SK-N-SH treated with all-trans-retinoic acid at 6 μM for 48 hours (cell line): ENCODE results near the gene TMPO.

ENCODE experiments used
- ATAC-seq: fragments of 200-7000 bp; cut with Tn5 transposase; 3 replicates; pipeline ENCODE4 v1.9.1; 2020; ENCODE audit warnings: mild to moderate bottlenecking, moderate library complexity
- ARNTL ChIP-seq: fragments of 450-650 bp; formaldehyde crosslinking; IDR thresholded peaks from 2 replicates; pipeline ENCODE4 v1.5.0; 2020; ENCODE audit warnings: low read depth, mild to moderate bottlenecking, moderate library complexity, borderline replicate concordance
- BACH2 ChIP-seq: fragments of 250-450 bp; sonication (Bioruptor Pico); IDR thresholded peaks from 2 replicates; pipeline ENCODE4 v1.9.0; 2021; ENCODE audit warnings: mild to moderate bottlenecking, borderline replicate concordance
- CSDC2 ChIP-seq: fragments of 250-450 bp; sonication (Bioruptor Pico); IDR thresholded peaks from 2 replicates; pipeline ENCODE4 v1.5.0; 2020; ENCODE audit warnings: mild to moderate bottlenecking, moderate library complexity
- ESRRG ChIP-seq: fragments of 250-450 bp; sonication (Bioruptor Pico); IDR thresholded peaks from 2 replicates; pipeline ENCODE4 v1.6.1; 2021; ENCODE audit warnings: mild to moderate bottlenecking
- GLIS3 ChIP-seq: fragments of 250-450 bp; sonication (Bioruptor Pico); IDR thresholded peaks from 2 replicates; pipeline ENCODE4 v1.5.0; 2020; ENCODE audit warnings: mild to moderate bottlenecking, moderate library complexity
- ISL1 ChIP-seq: fragments of 250-450 bp; sonication (Bioruptor Pico); IDR thresholded peaks from 2 replicates; pipeline ENCODE4 v2.1.2; 2022; ENCODE audit warnings: mild to moderate bottlenecking, moderate library complexity
- PATZ1 ChIP-seq: fragments of 250-450 bp; sonication (Bioruptor Pico); IDR thresholded peaks from 2 replicates; pipeline ENCODE4 v1.8.0; 2020; ENCODE audit warnings: mild to moderate bottlenecking, moderate library complexity, borderline replicate concordance
- PPARA ChIP-seq: fragments of 250-450 bp; sonication (Bioruptor Pico); IDR thresholded peaks from 2 replicates; pipeline ENCODE4 v1.5.0; 2020; ENCODE audit warnings: mild to moderate bottlenecking, borderline replicate concordance
- RARB ChIP-seq: fragments of 250-450 bp; sonication (Bioruptor Pico); IDR thresholded peaks from 2 replicates; pipeline ENCODE4 v1.8.0; 2021; ENCODE audit warnings: mild to moderate bottlenecking, moderate library complexity
- SNAI2 ChIP-seq: fragments of 250-450 bp; sonication (Bioruptor Pico); IDR thresholded peaks from 2 replicates; pipeline ENCODE4 v1.5.0; 2020; ENCODE audit warnings: mild to moderate bottlenecking, moderate library complexity
- TOX ChIP-seq: fragments of 250-450 bp; sonication (Bioruptor Pico); IDR thresholded peaks from 2 replicates; pipeline ENCODE4 v1.8.0; 2021; ENCODE audit warnings: mild to moderate bottlenecking, moderate library complexity, borderline replicate concordance
- TSHZ2 ChIP-seq: fragments of 250-450 bp; sonication (Bioruptor Pico); IDR thresholded peaks from 2 replicates; pipeline ENCODE4 v1.5.0; 2020; ENCODE audit warnings: mild to moderate bottlenecking, moderate library complexity
- ZC3H10 ChIP-seq: fragments of 250-450 bp; sonication (Bioruptor Pico); IDR thresholded peaks from 2 replicates; pipeline ENCODE4 v1.5.1; 2021; ENCODE audit warnings: mild to moderate bottlenecking, moderate library complexity
- ZFP3 ChIP-seq: fragments of 250-450 bp; sonication (Bioruptor Pico); IDR thresholded peaks from 2 replicates; pipeline ENCODE4 v1.5.0; 2020; ENCODE audit warnings: mild to moderate bottlenecking, moderate library complexity
- ZFP30 ChIP-seq: fragments of 450-650 bp; formaldehyde crosslinking; IDR thresholded peaks from 2 replicates; pipeline ENCODE4 v1.5.0; 2022; ENCODE audit warnings: mild to moderate bottlenecking, moderate library complexity
- ZNF70 ChIP-seq: fragments of 450-650 bp; formaldehyde crosslinking; IDR thresholded peaks from 2 replicates; pipeline ENCODE4 v1.5.0; 2020; ENCODE audit warnings: mild to moderate bottlenecking, moderate library complexity
- ZNF8 ChIP-seq: fragments of 450-650 bp; formaldehyde crosslinking; IDR thresholded peaks from 2 replicates; pipeline ENCODE4 v1.5.0; 2020; ENCODE audit warnings: mild to moderate bottlenecking, moderate library complexity
- TF ChIP-seq, protein P1 (sequence below): fragments of 250-450 bp; sonication (Bioruptor Pico); IDR thresholded peaks from 2 replicates; pipeline ENCODE4 v1.8.0; 2021; ENCODE audit warnings: low read depth, mild to moderate bottlenecking, moderate library complexity, borderline replicate concordance
- TF ChIP-seq, protein P2 (sequence below): fragments of 250-450 bp; sonication (Bioruptor Pico); IDR thresholded peaks from 2 replicates; pipeline ENCODE4 v1.5.1; 2021; ENCODE audit warnings: mild to moderate bottlenecking, moderate library complexity

Gene TMPO

DNA sequence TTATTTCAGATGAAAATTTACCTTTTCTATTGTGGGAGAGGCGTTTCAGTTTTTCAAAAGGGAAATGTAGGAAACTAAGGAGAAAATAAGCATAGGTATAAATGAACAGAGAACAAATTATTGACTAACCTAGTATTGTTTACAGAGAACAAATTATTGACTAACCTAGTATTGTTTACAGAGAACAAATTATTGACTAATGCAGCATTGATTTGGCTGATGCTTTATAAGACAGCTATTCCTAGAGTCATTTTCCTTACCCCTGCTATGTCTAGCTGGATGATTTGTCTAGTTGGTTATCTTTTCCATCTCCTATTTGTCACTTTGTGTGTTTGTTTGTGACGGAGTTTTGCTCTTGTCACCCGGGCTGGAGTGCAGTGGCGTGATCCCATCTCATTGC, 22.6 kb downstream of the TMPO start (continued):
- TF ChIP-seq, protein P1, sequence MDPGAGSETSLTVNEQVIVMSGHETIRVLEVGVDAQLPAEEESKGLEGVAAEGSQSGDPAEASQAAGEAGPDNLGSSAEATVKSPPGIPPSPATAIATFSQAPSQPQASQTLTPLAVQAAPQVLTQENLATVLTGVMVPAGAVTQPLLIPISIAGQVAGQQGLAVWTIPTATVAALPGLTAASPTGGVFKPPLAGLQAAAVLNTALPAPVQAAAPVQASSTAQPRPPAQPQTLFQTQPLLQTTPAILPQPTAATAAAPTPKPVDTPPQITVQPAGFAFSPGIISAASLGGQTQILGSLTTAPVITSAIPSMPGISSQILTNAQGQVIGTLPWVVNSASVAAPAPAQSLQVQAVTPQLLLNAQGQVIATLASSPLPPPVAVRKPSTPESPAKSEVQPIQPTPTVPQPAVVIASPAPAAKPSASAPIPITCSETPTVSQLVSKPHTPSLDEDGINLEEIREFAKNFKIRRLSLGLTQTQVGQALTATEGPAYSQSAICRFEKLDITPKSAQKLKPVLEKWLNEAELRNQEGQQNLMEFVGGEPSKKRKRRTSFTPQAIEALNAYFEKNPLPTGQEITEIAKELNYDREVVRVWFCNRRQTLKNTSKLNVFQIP = no peak
- TF ChIP-seq ZFP3 (CRISPR knock-in tag) (no peak), ISL1 (CRISPR knock-in tag) (no peak)
- TF ChIP-seq, protein P2, sequence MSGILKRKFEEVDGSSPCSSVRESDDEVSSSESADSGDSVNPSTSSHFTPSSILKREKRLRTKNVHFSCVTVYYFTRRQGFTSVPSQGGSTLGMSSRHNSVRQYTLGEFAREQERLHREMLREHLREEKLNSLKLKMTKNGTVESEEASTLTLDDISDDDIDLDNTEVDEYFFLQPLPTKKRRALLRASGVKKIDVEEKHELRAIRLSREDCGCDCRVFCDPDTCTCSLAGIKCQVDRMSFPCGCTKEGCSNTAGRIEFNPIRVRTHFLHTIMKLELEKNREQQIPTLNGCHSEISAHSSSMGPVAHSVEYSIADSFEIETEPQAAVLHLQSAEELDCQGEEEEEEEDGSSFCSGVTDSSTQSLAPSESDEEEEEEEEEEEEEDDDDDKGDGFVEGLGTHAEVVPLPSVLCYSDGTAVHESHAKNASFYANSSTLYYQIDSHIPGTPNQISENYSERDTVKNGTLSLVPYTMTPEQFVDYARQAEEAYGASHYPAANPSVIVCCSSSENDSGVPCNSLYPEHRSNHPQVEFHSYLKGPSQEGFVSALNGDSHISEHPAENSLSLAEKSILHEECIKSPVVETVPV (CRISPR knock-in tag) = no peak

DNA sequence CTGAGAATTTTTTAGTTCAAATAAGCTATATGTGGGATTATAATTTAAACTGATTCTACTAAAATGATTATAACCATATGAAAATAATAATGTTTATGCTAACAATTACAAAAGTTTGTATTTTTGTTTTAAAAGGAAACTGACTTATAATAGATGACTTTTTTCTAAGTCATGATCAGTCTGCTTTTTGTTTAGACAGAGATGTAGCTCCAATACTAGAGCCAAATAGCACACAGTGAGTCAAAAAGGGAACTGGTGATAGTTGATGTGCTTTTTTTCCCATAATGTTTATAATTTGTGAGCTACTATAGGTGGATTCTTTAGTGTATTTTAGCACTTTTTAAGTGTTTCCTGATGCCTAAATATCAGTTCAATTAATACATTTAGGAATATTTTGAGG, 28.3 kb downstream of the TMPO start:
- TF ChIP-seq SNAI2 (CRISPR knock-in tag) (no peak), CSDC2 (CRISPR knock-in tag) (no peak), ZC3H10 (CRISPR knock-in tag) (no peak), GLIS3 (CRISPR knock-in tag) (no peak), ISL1 (CRISPR knock-in tag) (no peak), ESRRG (CRISPR knock-in tag) (no peak), RARB (CRISPR knock-in tag) (no peak), ARNTL (no peak), PATZ1 (CRISPR knock-in tag) (no peak)
- TF ChIP-seq, protein P2 (CRISPR knock-in tag) = no peak
- TF ChIP-seq, all 23 proteins: peak for 0
- no peak for ATAC-seq

DNA sequence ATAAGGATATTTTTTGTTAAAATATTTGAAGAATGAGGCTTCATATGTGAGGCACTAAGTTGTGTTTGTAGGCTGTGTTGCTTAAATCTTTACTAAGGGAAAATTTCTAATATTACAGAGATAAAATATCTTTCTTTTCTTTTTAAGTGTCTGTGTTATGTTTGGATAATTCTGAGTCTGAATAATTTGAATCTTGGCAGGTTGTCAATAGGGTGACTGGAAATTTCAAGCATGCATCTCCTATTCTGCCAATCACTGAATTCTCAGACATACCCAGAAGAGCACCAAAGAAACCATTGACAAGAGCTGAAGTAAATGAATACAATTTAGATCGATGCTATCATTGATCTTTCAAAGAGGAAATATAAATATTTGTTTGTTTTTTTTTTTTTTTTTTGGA, 29.4 kb downstream of the TMPO start:
- no peak for TF ChIP-seq ZFP30 (CRISPR knock-in tag)
- TF ChIP-seq, protein P2 (CRISPR knock-in tag) = no peak

DNA sequence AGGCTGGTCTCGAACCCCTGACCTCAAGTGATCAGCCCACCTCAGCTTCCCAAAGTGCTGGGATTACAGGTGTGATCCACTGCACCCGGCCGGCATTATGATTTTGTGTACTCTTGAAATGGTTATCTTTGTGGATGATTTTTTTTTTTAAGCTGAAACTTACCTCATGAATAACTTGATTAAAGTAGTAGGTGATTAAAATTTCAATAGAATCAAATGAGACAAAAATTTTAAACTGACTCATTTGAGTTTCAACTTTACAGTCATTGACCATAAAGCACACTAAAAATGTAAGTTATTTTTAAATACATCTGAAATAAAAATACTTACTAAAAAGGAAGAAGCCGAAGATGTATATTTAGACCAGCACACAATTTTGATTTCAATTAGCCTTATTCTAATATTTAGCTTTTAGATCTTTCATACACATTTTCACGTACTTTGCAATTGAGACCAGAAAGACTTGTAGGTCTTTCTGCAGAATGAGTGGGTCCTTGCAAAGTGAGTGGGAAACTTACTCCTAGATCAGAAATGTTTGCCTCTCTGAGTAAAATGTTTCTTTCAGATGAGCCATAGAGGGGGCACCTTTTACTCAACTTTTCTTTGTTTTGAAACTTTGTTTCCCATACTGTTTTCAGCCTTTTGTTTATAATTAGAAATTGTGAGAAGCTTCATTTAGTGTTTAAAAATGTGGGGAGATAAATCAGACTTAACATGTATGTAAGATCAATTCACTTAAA, 34.2 kb downstream of the TMPO start:
- ATAC-seq = no peak
- no peak for TF ChIP-seq GLIS3 (CRISPR knock-in tag)
- TF ChIP-seq ZC3H10 (CRISPR knock-in tag) = no peak
- TF ChIP-seq, protein P2 (CRISPR knock-in tag) = no peak
- TF ChIP-seq ZFP3 (CRISPR knock-in tag) = no peak
- TF ChIP-seq TOX = no peak
- no peak for TF ChIP-seq TSHZ2 (CRISPR knock-in tag)
- TF ChIP-seq ESRRG (CRISPR knock-in tag) = no peak
- TF ChIP-seq PPARA (CRISPR knock-in tag) = no peak
- no peak for TF ChIP-seq CSDC2 (CRISPR knock-in tag)
- TF ChIP-seq ZNF70 (CRISPR knock-in tag) = no peak
- TF ChIP-seq ZFP30 (CRISPR knock-in tag) = no peak
- TF ChIP-seq ZNF8 (CRISPR knock-in tag) = no peak
- no peak for TF ChIP-seq RARB (CRISPR knock-in tag)
- no peak for TF ChIP-seq ISL1 (CRISPR knock-in tag)
- TF ChIP-seq BACH2 (CRISPR knock-in tag) = no peak

More for the DNA sequence above, 29.4 kb downstream of the TMPO start:
- ATAC-seq = no peak
